Measurements from ENCODE around the gene RANBP3L.

Gene RANBP3L

DNA sequence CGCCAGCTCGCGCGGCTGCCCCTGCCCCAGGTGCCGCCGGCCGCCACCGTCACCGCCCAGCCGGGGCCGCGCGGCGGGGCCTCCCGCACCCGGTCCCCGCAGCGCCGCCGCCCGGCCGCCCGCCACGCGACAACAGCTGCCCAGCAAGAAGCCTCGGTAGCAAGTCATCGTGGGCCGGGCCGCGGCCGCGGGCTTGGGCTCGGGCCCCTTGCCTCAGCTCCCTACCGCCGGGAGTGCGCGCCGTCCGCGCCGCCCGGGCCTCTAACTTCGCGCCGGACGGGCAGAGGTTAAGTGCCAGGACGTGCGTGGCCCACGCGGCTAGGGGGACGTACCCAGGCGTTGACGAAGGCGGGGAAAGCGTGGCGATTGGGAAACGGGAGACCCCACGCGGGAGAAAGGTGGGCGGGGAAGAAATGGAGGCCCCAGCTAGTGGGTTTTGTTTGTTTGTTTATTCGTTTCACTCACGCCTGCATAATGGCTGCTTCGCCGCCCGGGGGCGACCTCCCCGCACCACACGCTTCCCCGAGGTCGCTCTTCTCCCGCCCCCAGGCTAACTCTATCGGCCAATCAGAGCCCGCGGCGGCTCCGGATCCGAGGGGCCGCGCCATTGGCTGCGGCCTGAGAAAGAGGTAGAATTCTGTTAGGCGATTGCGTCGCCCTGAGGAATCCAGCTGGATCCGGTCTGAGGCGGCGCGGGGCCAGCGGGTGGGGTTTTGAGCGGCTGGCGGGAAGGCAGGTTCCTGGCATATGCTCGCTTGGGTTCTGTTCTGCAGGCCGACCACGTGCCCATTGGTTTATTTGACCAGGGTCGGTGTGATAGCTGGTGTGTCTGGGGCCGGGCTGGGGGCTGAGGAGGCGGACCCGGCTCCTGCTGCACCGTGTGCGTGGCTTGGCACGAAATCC is 59.8 kb downstream of the RANBP3L start, which contains the start of gene NADK2 (continued):
- TF ChIP-seq, protein P1, sequence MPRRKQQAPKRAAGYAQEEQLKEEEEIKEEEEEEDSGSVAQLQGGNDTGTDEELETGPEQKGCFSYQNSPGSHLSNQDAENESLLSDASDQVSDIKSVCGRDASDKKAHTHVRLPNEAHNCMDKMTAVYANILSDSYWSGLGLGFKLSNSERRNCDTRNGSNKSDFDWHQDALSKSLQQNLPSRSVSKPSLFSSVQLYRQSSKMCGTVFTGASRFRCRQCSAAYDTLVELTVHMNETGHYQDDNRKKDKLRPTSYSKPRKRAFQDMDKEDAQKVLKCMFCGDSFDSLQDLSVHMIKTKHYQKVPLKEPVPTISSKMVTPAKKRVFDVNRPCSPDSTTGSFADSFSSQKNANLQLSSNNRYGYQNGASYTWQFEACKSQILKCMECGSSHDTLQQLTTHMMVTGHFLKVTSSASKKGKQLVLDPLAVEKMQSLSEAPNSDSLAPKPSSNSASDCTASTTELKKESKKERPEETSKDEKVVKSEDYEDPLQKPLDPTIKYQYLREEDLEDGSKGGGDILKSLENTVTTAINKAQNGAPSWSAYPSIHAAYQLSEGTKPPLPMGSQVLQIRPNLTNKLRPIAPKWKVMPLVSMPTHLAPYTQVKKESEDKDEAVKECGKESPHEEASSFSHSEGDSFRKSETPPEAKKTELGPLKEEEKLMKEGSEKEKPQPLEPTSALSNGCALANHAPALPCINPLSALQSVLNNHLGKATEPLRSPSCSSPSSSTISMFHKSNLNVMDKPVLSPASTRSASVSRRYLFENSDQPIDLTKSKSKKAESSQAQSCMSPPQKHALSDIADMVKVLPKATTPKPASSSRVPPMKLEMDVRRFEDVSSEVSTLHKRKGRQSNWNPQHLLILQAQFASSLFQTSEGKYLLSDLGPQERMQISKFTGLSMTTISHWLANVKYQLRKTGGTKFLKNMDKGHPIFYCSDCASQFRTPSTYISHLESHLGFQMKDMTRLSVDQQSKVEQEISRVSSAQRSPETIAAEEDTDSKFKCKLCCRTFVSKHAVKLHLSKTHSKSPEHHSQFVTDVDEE (CRISPR knock-in tag; IDR thresholded peaks at IDR 0.05) = peak; percentile 50

DNA sequence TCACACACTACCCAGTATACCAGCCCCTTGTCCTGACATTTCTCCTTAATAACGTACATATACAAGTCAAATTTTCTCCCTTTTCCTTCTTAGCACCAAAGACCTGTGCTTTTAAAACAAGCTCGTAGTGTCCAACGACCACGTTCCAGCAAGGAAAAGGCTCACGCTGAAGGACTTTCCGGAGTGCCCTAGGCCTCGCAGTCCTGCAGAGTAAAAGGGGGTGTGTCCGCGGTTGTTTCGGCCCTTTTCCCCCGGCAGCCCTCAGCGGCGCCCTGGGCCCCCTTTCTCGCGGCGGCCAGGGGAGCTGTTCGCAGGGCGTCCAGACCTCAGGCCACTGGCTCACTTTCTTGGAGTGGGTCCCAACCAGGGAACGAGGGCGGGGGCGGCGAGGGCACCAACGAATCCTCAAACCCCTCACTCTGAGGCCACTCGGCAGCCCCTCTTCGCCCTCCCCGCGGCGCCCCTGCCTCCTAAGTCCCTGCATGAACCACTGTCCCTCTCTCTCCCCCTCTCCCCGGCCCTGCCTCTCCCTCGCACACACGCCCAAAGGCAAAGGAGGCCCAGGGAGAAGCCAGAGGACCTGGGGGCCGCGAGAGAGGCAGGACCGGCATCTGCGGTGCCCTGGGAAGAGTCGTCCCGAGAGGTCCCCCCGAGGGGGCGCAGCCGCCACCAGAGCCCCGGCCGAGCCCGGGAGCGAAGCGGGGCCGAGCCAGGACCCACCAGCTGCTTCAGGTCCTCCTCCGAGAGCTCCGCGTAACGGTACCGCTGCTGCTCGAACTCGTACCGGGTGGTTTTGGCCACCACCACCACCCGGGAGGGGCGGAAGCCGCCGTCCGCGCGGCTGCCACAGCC is 60.7 kb downstream of the RANBP3L start:
- TF ChIP-seq, protein P2, sequence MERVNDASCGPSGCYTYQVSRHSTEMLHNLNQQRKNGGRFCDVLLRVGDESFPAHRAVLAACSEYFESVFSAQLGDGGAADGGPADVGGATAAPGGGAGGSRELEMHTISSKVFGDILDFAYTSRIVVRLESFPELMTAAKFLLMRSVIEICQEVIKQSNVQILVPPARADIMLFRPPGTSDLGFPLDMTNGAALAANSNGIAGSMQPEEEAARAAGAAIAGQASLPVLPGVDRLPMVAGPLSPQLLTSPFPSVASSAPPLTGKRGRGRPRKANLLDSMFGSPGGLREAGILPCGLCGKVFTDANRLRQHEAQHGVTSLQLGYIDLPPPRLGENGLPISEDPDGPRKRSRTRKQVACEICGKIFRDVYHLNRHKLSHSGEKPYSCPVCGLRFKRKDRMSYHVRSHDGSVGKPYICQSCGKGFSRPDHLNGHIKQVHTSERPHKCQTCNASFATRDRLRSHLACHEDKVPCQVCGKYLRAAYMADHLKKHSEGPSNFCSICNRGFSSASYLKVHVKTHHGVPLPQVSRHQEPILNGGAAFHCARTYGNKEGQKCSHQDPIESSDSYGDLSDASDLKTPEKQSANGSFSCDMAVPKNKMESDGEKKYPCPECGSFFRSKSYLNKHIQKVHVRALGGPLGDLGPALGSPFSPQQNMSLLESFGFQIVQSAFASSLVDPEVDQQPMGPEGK (CRISPR knock-in tag; IDR thresholded peaks at IDR 0.05; ENCODE audit: borderline replicate concordance) = no peak; the same call in 1 of the 2 replicates
- TF ChIP-seq BACH2 (CRISPR knock-in tag; IDR thresholded peaks at IDR 0.05; ENCODE audit: borderline replicate concordance) (no peak), ZNF565 (CRISPR knock-in tag; conservative IDR thresholded peaks at IDR 0.05; ENCODE audit: low read depth) (no peak), ESRRG (CRISPR knock-in tag; IDR thresholded peaks at IDR 0.05) (no peak), ISL1 (CRISPR knock-in tag; IDR thresholded peaks at IDR 0.05) (no peak), ARNTL (CRISPR knock-in tag; IDR thresholded peaks at IDR 0.05; ENCODE audit: borderline replicate concordance, low read depth) (no peak), ZC3H10 (CRISPR knock-in tag; IDR thresholded peaks at IDR 0.05) (no peak), GLIS3 (CRISPR knock-in tag; IDR thresholded peaks at IDR 0.05) (no peak), ZNF8 (CRISPR knock-in tag; IDR thresholded peaks at IDR 0.05) (no peak), PPARA (CRISPR knock-in tag; IDR thresholded peaks at IDR 0.05; ENCODE audit: borderline replicate concordance) (no peak), ZFP30 (CRISPR knock-in tag; IDR thresholded peaks at IDR 0.05) (no peak), OSR1 (CRISPR knock-in tag; IDR thresholded peaks at IDR 0.05) (no peak), TCF4 (CRISPR knock-in tag; IDR thresholded peaks at IDR 0.05; ENCODE audit: borderline replicate concordance) (no peak)
- TF ChIP-seq, protein P1 (CRISPR knock-in tag; IDR thresholded peaks at IDR 0.05) = no peak
- TF ChIP-seq, protein P3, sequence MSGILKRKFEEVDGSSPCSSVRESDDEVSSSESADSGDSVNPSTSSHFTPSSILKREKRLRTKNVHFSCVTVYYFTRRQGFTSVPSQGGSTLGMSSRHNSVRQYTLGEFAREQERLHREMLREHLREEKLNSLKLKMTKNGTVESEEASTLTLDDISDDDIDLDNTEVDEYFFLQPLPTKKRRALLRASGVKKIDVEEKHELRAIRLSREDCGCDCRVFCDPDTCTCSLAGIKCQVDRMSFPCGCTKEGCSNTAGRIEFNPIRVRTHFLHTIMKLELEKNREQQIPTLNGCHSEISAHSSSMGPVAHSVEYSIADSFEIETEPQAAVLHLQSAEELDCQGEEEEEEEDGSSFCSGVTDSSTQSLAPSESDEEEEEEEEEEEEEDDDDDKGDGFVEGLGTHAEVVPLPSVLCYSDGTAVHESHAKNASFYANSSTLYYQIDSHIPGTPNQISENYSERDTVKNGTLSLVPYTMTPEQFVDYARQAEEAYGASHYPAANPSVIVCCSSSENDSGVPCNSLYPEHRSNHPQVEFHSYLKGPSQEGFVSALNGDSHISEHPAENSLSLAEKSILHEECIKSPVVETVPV (CRISPR knock-in tag; IDR thresholded peaks at IDR 0.05) = no peak
- TF ChIP-seq, protein P4, sequence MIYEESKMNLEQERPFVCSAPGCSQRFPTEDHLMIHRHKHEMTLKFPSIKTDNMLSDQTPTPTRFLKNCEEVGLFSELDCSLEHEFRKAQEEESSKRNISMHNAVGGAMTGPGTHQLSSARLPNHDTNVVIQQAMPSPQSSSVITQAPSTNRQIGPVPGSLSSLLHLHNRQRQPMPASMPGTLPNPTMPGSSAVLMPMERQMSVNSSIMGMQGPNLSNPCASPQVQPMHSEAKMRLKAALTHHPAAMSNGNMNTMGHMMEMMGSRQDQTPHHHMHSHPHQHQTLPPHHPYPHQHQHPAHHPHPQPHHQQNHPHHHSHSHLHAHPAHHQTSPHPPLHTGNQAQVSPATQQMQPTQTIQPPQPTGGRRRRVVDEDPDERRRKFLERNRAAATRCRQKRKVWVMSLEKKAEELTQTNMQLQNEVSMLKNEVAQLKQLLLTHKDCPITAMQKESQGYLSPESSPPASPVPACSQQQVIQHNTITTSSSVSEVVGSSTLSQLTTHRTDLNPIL (CRISPR knock-in tag; IDR thresholded peaks at IDR 0.05; ENCODE audit: low read depth) = no peak
- ATAC-seq = peak; percentile 76
